ENCODE results near the gene VTI1B.

DNA sequence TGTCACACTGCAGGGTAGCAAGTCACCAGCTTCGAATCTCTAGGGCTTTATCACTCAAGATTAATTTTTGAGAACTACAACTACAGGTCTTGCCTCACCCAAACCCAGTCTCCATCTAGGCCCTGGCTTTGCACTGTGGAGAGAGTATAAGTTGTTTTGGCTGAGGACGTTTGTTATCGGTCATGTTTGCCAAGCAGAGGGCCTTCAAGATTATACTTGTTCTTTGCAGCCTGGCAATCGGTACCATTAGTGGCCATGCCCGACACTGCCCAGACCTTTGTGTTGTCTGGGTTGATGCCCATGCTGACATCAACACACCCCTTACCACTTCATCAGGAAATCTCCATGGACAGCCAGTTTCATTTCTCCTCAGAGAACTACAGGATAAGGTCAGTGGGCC, 29.0 kb downstream of the VTI1B start:
- TF ChIP-seq CTCF (IDR thresholded peaks at IDR 0.05; ENCODE audit: low read depth, low read length, poor library complexity, severe bottlenecking) (no peak), EZH2phosphoT487 (IDR thresholded peaks at IDR 0.05; ENCODE audit: borderline replicate concordance, low read length) (no peak)

Data from DOHH2 (cell line).